ENCODE results near the gene FKBP3.

GRCh38 chr14:45104561-45104960 lies 29.7 kb downstream of the FKBP3 start:
- TF ChIP-seq CTCF (CRISPR knock-in tag; IDR thresholded peaks at IDR 0.05) = no peak
- no peak for TF ChIP-seq HINFP (CRISPR knock-in tag; IDR thresholded peaks at IDR 0.05; ENCODE audit: low read depth)
- TF ChIP-seq NFIC (IDR thresholded peaks at IDR 0.05; ENCODE audit: low read length) = no peak
- TF ChIP-seq HNRNPH1 (optimal IDR thresholded peaks at IDR 0.05; ENCODE audit: low read depth, low read length) = no peak
